Naive thymus-derived CD4-positive, alpha-beta T cell (primary cell): ENCODE results near the gene COG4. TPM values are rescaled to one million over a fixed set of nuclear protein-coding genes. Genes with fewer than 3 reads are reported as not detected.

Source experiments
- ATAC-seq: fragments of 150-1000 bp; cut with Tn5 transposase; 2 replicates; pipeline ENCODE4 v1.10.0; 2021; ENCODE audit warnings: mild to moderate bottlenecking, moderate library complexity
- CTCF ChIA-PET: fragments of 350-600 bp; sonication (Branson Sonifier 250); formaldehyde crosslinking; loops from one replicate; lab custom pipeline; 2021; ENCODE audit warnings: antibody characterized with exemption; lab: Charles Lee
- POLR2A ChIA-PET: fragments of 350-600 bp; sonication (Branson Sonifier 250); formaldehyde crosslinking; loops from one replicate; lab custom pipeline; 2021; ENCODE audit warnings: antibody characterized with exemption, inconsistent platforms; lab: Charles Lee
- DNase-seq, 9 donors: peaks; one replicate each; pipeline versions ENCODE4 v3.0.0 to v3.0.0-alpha.2; 2020 to 2022; ENCODE audit warnings: mixed read lengths in 1 of 9
- H3K27ac ChIP-seq: one replicate; pipeline ENCODE4 v1.7.0; 2013; ENCODE audit warnings: mild to moderate bottlenecking, low read depth, low read length, moderate library complexity
- H3K27me3 ChIP-seq, 2 donors: one replicate each; pipeline ENCODE4 v1.7.0; 2013; ENCODE audit warnings: low read length in 2 of 2, mild to moderate bottlenecking in 2 of 2, moderate library complexity in 2 of 2; ENCODE audit not compliant: control insufficient read depth in 2 of 2, insufficient read depth in 2 of 2
- H3K36me3 ChIP-seq, 3 experiments: 1 replicate in 2 of 3; 2 replicates in 1 of 3; pipeline ENCODE4 v1.7.0; 2013; ENCODE audit warnings: low read length in 3 of 3, mild to moderate bottlenecking in 3 of 3, moderate library complexity in 1 of 3; ENCODE audit not compliant: insufficient read depth in 3 of 3, control insufficient read depth in 2 of 3
- H3K4me1 ChIP-seq, 2 donors: one replicate each; pipeline ENCODE4 v1.7.0; 2013; ENCODE audit warnings: low read length in 2 of 2, mild to moderate bottlenecking in 2 of 2, moderate library complexity in 1 of 2; ENCODE audit not compliant: control insufficient read depth in 2 of 2, insufficient read depth in 2 of 2
- H3K4me3 ChIP-seq: 2 replicates; pipeline ENCODE4 v1.7.0; 2013; ENCODE audit warnings: mild to moderate bottlenecking, low read length
- H3K9me3 ChIP-seq, 3 experiments: 1 replicate in 2 of 3; 2 replicates in 1 of 3; pipeline ENCODE4 v1.7.0; 2013; ENCODE audit warnings: low read length in 3 of 3; ENCODE audit not compliant: control insufficient read depth in 2 of 3
- H3K27ac Mint-ChIP-seq, 9 donors: one replicate each; pipeline ENCODE4 v1.8.0; 2020 to 2022; ENCODE audit warnings: mixed read lengths in 9 of 9, mild to moderate bottlenecking in 8 of 9, moderate library complexity in 5 of 9, inconsistent platforms in 2 of 9
- H3K27me3 Mint-ChIP-seq, 5 donors: one replicate each; pipeline ENCODE4 v1.8.0; 2021 to 2022; ENCODE audit warnings: mixed read lengths in 5 of 5, mild to moderate bottlenecking in 1 of 5
- H3K36me3 Mint-ChIP-seq, 5 donors: one replicate each; pipeline ENCODE4 v1.8.0; 2020 to 2022; ENCODE audit warnings: mixed read lengths in 5 of 5, mild to moderate bottlenecking in 3 of 5, inconsistent platforms in 1 of 5
- H3K4me1 Mint-ChIP-seq, 7 donors: one replicate each; pipeline ENCODE4 v1.8.0; 2020 to 2022; ENCODE audit warnings: mixed read lengths in 7 of 7, mild to moderate bottlenecking in 3 of 7, inconsistent platforms in 1 of 7
- H3K4me3 Mint-ChIP-seq, 10 donors: one replicate each; pipeline ENCODE4 v1.8.0; 2020 to 2022; ENCODE audit warnings: mild to moderate bottlenecking in 10 of 10, mixed read lengths in 10 of 10, moderate library complexity in 6 of 10, inconsistent platforms in 2 of 10
- H3K9me3 Mint-ChIP-seq, 11 donors: one replicate each; pipeline ENCODE4 v1.8.0; 2020 to 2022; ENCODE audit warnings: mixed read lengths in 11 of 11, mild to moderate bottlenecking in 4 of 11, inconsistent platforms in 1 of 11, moderate library complexity in 1 of 11
- intact Hi-C, 2 donors: fragments of 100-400 bp; cut with micrococcal nuclease; formaldehyde crosslinking; loops; one replicate each; pipeline ENCODE4 v1.15.1; 2023
- polyA plus RNA-seq, 2 donors: library from polyadenylated mRNA; unstranded; fragments of 300-500 nt; fragmentation: Illumina TruSeq; gene quantifications; one replicate each; pipeline ENCODE4 v1.2.3, GENCODE V29; 2021
- total RNA-seq, 6 experiments: library from RNA in 5 of 6; stranded (reverse) in 5 of 6; gene quantifications; 1 replicate in 5 of 6; 2 replicates in 1 of 6; pipeline ENCODE4 v1.2.3 and lab custom pipeline; 2021 to 2026

COG4 gene
- total and polyA plus RNA-seq, 7 experiments from 2014 or later, result 38.3 to 68.6 (median 50.5) TPM

DNA sequence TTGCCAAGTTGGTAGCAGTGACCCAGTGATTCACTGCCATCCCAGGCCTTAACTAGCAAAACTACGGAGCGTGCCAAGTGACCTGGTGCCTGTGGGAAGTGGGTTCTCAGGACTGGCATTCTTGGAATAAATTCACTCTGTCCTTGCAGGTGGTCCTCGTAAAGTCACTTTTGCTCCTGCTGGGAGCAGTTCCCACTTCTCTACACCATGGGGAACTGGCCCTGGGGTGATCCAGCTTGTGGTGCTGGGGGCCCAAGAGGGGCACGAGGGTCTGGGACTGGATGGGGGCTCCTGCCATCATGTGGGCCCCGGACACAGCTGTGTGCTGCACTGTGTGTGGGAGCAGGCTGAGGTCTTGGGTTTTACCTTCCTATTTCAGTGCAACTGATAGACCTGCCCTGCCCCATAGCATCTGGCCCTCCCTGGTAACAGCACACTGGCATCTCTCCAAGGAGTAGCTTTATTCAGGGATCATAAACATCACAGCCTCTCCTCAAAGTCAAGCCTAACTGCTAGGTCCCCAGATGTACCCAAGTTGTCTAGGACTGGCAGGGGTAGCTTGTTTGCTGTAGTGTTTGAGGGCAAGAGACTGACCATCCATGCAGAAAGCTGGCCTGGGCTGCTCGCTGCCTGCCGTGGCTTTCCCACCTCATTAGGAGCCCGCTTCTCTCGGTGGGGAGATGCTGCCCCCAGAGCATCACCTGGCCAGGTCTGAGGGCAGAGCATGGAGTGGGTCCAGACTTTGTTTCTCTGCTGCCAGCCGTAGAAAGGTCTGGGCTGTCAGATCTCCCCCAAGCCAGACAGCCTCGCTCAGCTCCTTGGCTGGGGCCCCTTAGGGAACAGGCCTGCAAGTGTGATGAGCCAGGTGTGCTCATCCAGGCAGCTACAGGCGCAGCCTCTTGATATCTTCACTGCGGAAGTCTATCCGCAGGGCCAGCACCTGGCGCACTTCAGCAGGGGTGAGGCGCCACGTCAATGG is 42.9 kb downstream of the COG4 start:
- Mint-ChIP-seq H3K4me1 (peaks cover 0 to 21% (median 0%) of the 10 kb centered on the region in 7 donors), H3K9me3 (no peaks in the 10 kb centered on the region), H3K36me3 (peaks cover 0 to 20% (median 4%) of the 10 kb centered on the region in 5 donors), H3K27ac (no peak overlapping the region), H3K27me3 (no peaks in the 10 kb centered on the region), H3K4me3 (no peak overlapping the region)
- DNase-seq, result no peak
- H3K36me3 ChIP-seq, result peaks cover 0 to 86% (median 6%) of the 10 kb centered on the region in 3 experiments
- ChIA-PET POLR2A (interaction anchor here (0.9 to 1.3 kb wide), 2 partner anchors 10 to 100 kb away, joined by 3 read pairs; no protein-coding TSS in a partner anchor), CTCF (no interaction called here)
- ATAC-seq, result no peak
- intact Hi-C loops, result no loop called here
- H3K4me1 ChIP-seq, result no peaks in the 10 kb centered on the region
- no peaks in the 10 kb centered on the region for H3K9me3 ChIP-seq
- H3K27ac ChIP-seq, result no peak overlapping the region
- no peaks in the 10 kb centered on the region for H3K27me3 ChIP-seq
- no peak overlapping the region for H3K4me3 ChIP-seq

DNA sequence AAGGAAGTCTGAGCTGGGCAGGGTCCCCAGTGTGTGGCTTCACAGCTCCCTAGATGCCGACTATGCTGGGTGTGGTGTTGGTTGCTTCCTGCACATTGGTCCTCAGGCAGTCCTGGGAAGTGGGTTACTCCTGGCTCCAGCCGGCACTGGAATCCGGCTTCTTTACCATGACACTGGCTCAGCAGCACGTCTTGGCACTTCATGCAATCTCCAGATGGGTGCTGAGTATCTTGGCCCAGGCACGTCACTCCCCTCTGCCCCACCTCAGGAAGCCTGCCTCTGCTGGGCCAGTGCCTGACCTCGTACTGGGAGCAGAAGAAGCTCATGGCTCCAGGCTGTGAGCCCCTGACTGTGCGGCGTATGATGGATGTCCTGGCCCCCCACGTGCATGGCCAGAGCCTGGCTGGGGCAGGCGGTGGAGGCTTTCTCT is 44.4 kb downstream of the COG4 start:
- Mint-ChIP-seq H3K27ac (peak overlapping the region in 3 of 9 donors; percentile 25 to 81 (median 58)), H3K9me3 (no peaks in the 10 kb centered on the region), H3K27me3 (no peaks in the 10 kb centered on the region), H3K36me3 (peaks cover 0 to 17% (median 4%) of the 10 kb centered on the region in 5 donors), H3K4me3 (no peak overlapping the region), H3K4me1 (peaks cover 0 to 21% (median 0%) of the 10 kb centered on the region in 7 donors)
- peaks cover 0 to 91% (median 6%) of the 10 kb centered on the region in 3 experiments for H3K36me3 ChIP-seq
- no peak overlapping the region for H3K4me3 ChIP-seq
- POLR2A ChIA-PET, result interaction anchor here (0.8 kb wide), 1 partner anchor 98 kb away, joined by 3 read pairs; no protein-coding TSS in a partner anchor
- H3K9me3 ChIP-seq, result no peaks in the 10 kb centered on the region
- no peak for ATAC-seq
- intact Hi-C loops, result loop anchor here in 1 of 2 donors (5.0 kb wide), 2 partner anchors 82 to 97 kb away; no protein-coding TSS in a partner anchor
- H3K4me1 ChIP-seq, result no peaks in the 10 kb centered on the region
- H3K27me3 ChIP-seq, result no peaks in the 10 kb centered on the region
- DNase-seq, result no peak
- CTCF ChIA-PET, result no interaction called here
- peak overlapping the region; percentile 1 for H3K27ac ChIP-seq

DNA sequence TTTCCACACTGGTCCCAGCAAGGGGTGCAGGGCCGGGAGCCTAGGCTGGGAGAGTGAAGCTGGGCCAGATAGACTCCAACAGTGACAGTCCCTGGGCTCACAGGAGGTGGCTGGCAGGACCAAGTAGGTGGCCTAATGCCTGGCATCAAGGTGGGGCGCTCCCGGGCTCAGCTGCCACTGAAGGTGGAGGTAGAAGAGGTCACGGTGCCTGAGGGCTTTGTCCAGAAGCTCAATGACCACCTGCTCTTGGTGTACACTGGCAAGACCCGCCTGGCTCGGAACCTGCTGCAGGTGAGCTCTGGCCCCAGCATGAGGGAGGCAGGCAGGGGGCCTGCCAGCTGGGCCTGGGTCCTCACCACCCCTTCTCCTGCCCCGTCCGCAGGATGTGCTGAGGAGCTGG is 45.2 kb downstream of the COG4 start:
- H3K27me3 ChIP-seq, result no peaks in the 10 kb centered on the region
- H3K36me3 Mint-ChIP-seq, result peaks cover 0 to 12% (median 4%) of the 10 kb centered on the region in 5 donors

DNA sequence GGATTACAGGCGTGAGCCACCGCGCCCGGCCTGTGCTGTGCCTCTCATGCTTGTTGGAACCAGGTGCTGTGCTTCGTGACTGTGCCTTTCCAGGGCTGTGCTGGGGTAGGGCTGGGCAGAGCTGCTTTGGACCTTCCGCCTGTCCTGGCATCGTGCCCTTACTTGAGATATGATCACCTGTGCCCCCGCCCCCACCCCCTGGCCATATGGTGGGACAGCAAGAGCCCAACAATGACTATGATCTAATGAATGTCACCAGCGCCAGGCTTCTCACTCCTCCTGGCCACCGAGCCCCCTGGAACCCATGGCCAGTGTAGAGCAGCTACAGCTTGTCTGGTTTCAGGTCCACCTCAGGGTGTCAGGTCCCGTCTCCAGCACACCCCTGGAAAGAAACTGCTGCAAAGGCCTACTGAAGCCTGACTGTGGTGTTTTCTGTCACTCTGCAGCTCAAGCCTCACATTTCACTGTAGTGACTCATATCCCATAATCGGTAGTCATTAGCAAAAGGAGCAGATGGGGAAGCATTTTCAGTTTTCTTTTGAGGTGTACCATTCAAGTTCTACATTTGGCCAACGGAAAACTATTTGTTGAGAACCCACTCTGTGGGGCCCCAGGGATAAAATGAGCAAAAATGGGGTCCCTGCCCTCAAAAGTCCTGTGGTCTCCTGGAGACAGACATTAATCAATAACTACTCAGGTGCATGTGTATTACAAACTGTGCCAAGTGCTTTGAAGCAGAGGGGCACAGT is 46.9 kb downstream of the COG4 start:
- no peak for ATAC-seq
- peak overlapping the region in 1 of 9 donors; percentile 84 for H3K27ac Mint-ChIP-seq
- H3K4me1 Mint-ChIP-seq, result peaks cover 0 to 21% (median 0%) of the 10 kb centered on the region in 7 donors
- CTCF ChIA-PET, result interaction anchor here (0.7 to 1.1 kb wide), 2 partner anchors 15 kb away, joined by 3 read pairs; no protein-coding TSS in a partner anchor
- Histone ChIP-seq H3K4me1 (no peaks in the 10 kb centered on the region), H3K27ac (no peak overlapping the region), H3K36me3 (peaks cover 0 to 87% (median 6%) of the 10 kb centered on the region in 3 experiments), H3K27me3 (no peaks in the 10 kb centered on the region), H3K4me3 (no peak overlapping the region), H3K9me3 (no peaks in the 10 kb centered on the region)
- H3K27me3 Mint-ChIP-seq, result no peaks in the 10 kb centered on the region
- POLR2A ChIA-PET, result no interaction called here
- H3K4me3 Mint-ChIP-seq, result peak overlapping the region in 1 of 10 donors; percentile 57
- peak in 1 of 9 donors; percentile 51 for DNase-seq
- no peaks in the 10 kb centered on the region for H3K9me3 Mint-ChIP-seq
- H3K36me3 Mint-ChIP-seq, result peaks cover 0 to 10% (median 0%) of the 10 kb centered on the region in 5 donors
- intact Hi-C loops, result loop anchor here in 1 of 2 donors (5.0 kb wide), 2 partner anchors 79 to 94 kb away; no protein-coding TSS in a partner anchor

More for the DNA sequence above, 45.2 kb downstream of the COG4 start:
- Mint-ChIP-seq H3K9me3 (no peaks in the 10 kb centered on the region), H3K27me3 (no peaks in the 10 kb centered on the region), H3K4me3 (no peak overlapping the region), H3K4me1 (peaks cover 0 to 21% (median 0%) of the 10 kb centered on the region in 7 donors), H3K27ac (peak overlapping the region in 4 of 9 donors; percentile 13 to 63 (median 43))
- H3K4me3 ChIP-seq, result no peak overlapping the region
- no peak for DNase-seq
- peak overlapping the region; percentile 0 for H3K27ac ChIP-seq
- peaks cover 0 to 91% (median 6%) of the 10 kb centered on the region in 3 experiments for H3K36me3 ChIP-seq
- H3K9me3 ChIP-seq, result no peaks in the 10 kb centered on the region
- CTCF ChIA-PET, result interaction anchor here (1.1 kb wide), 1 partner anchor 12 kb away, joined by 3 read pairs; no protein-coding TSS in a partner anchor
- intact Hi-C loops, result loop anchor here in 1 of 2 donors (5.0 kb wide), 2 partner anchors 81 to 96 kb away; no protein-coding TSS in a partner anchor
- POLR2A ChIA-PET, result interaction anchor here (0.8 kb wide), 1 partner anchor 97 kb away, joined by 3 read pairs; no protein-coding TSS in a partner anchor
- H3K4me1 ChIP-seq, result no peaks in the 10 kb centered on the region
- ATAC-seq, result no peak

GRCh38 chr16:70475054-70475871 is 48.1 kb downstream of the COG4 start:
- Mint-ChIP-seq H3K36me3 (peaks cover 0 to 10% (median 0%) of the 10 kb centered on the region in 5 donors), H3K27me3 (no peaks in the 10 kb centered on the region), H3K4me3 (no peak overlapping the region), H3K27ac (no peak overlapping the region), H3K4me1 (peaks cover 0 to 21% (median 0%) of the 10 kb centered on the region in 7 donors), H3K9me3 (no peaks in the 10 kb centered on the region)
- Histone ChIP-seq H3K4me3 (no peak overlapping the region), H3K4me1 (no peaks in the 10 kb centered on the region), H3K27me3 (no peaks in the 10 kb centered on the region), H3K27ac (no peak overlapping the region), H3K36me3 (peaks cover 0 to 79% (median 1%) of the 10 kb centered on the region in 3 experiments), H3K9me3 (no peaks in the 10 kb centered on the region)
- ChIA-PET POLR2A (no interaction called here), CTCF (no interaction called here)
- no peak for ATAC-seq
- DNase-seq, result no peak
- intact Hi-C loops, result loop anchor here in 1 of 2 donors (5.0 kb wide), 2 partner anchors 78 to 93 kb away; no protein-coding TSS in a partner anchor
